ENCODE data around the gene MXRA7.

The MXRA7 gene

GRCh38 chr17:76633628-76634328 is 77.0 kb downstream of the MXRA7 start:
- DNase-seq (ENCODE audit: low read depth in 1 of 2, low spot score in 1 of 2), result no peak
- TF ChIP-seq JUND (IDR thresholded peaks at IDR 0.05; ENCODE audit: low read depth), result no peak
- in situ Hi-C loops (cut with HindIII; ENCODE audit: low pct_unique_long_range_greater_than_20kb, low sequenced_read_pairs), result no loop called here

GRCh38 chr17:76631821-76632565 is 78.8 kb downstream of the MXRA7 start:
- peak; percentile 63 to 92 for DNase-seq (ENCODE audit: low read depth in 1 of 2, low spot score in 1 of 2)
- in situ Hi-C loops (cut with HindIII; ENCODE audit: low pct_unique_long_range_greater_than_20kb, low sequenced_read_pairs), result no loop called here
- no peak for TF ChIP-seq JUND (IDR thresholded peaks at IDR 0.05; ENCODE audit: low read depth)

GRCh38 chr17:76630151-76630550 is 80.6 kb downstream of the MXRA7 start:
- no peak for DNase-seq (ENCODE audit: low read depth in 1 of 2, low spot score in 1 of 2)
- in situ Hi-C loops (cut with HindIII; ENCODE audit: low pct_unique_long_range_greater_than_20kb, low sequenced_read_pairs), result no loop called here
- TF ChIP-seq JUND (IDR thresholded peaks at IDR 0.05; ENCODE audit: low read depth), result no peak

Data from T47D (cell line).